Lower lobe of right lung (tissue), 2 donors: Measurements from ENCODE around the gene ANKRD13D. TPM values are rescaled to one million over a fixed set of nuclear protein-coding genes. Genes with fewer than 3 reads are reported as not detected.

Source experiments
- ATAC-seq, 2 donors: fragments of 200-7000 bp; cut with Tn5 transposase; one replicate each; pipeline ENCODE4 v1.9.1; 2020 to 2022; ENCODE audit warnings: mild to moderate bottlenecking in 2 of 2, moderate library complexity in 2 of 2
- DNase-seq: peaks from one replicate; pipeline ENCODE4 v3.0.0-alpha.2; 2020
- H3K27ac ChIP-seq: fragments of 200-600 bp; one replicate; pipeline ENCODE4 v1.8.0; 2022
- H3K27me3 ChIP-seq: fragments of 200-600 bp; one replicate; pipeline ENCODE4 v1.8.0; 2022; ENCODE audit warnings: low read depth
- H3K36me3 ChIP-seq: fragments of 200-600 bp; one replicate; pipeline ENCODE4 v1.8.0; 2022; ENCODE audit warnings: mild to moderate bottlenecking
- H3K4me1 ChIP-seq: fragments of 200-600 bp; one replicate; pipeline ENCODE4 v1.8.0; 2022
- H3K4me3 ChIP-seq: fragments of 200-600 bp; one replicate; pipeline ENCODE4 v1.8.0; 2022; ENCODE audit warnings: mild to moderate bottlenecking
- H3K9me3 ChIP-seq: fragments of 200-600 bp; one replicate; pipeline ENCODE4 v1.8.0; 2022
- CTCF ChIP-seq: fragments of 200-600 bp; IDR thresholded peaks from one replicate; pipeline ENCODE4 v1.8.0; 2022; ENCODE audit warnings: antibody characterized with exemption, mild to moderate bottlenecking
- intact Hi-C: fragments of 100-400 bp; cut with DNase I; formaldehyde crosslinking; loops from one replicate; pipeline ENCODE4 v1.11.0; 2022
- total RNA-seq: library from RNA; stranded (reverse); fragmentation: NEBNext Ultra II Directional; extraction: Animal tissue kit (Norgen Biotek cat#: 25700); gene quantifications from one replicate; pipeline ENCODE4 v1.2.1, GENCODE V29; 2021
- donor health status: DM: no; HTN: yes; CAD: no; lungs with severe emphysema.

The ANKRD13D gene
- total RNA-seq, 1 donor from 2014 or later, result 66.9 TPM

- ATAC-seq, result no peak
- H3K36me3 ChIP-seq, result peaks cover 23% of the 10 kb centered on the region
- no peak for TF ChIP-seq CTCF
- DNase-seq, result peak; percentile 49
- H3K4me1 ChIP-seq, result peaks cover 81% of the 10 kb centered on the region
- H3K9me3 ChIP-seq, result no peaks in the 10 kb centered on the region
- H3K4me3 ChIP-seq, result peak overlapping the region; percentile 90
- no peaks in the 10 kb centered on the region for H3K27me3 ChIP-seq
- intact Hi-C loops, result loop anchor here (10.0 kb wide), 1 partner anchor 45 kb away; no protein-coding TSS in a partner anchor
- peak overlapping the region; percentile 93 for H3K27ac ChIP-seq
Observed at GRCh38 chr11:67269401-67270255, 19.5 kb upstream of the ANKRD13D start.

- intact Hi-C loops, result no loop called here
- peak overlapping the region; percentile 90 for H3K4me3 ChIP-seq
- H3K4me1 ChIP-seq, result peaks cover 88% of the 10 kb centered on the region
- H3K27me3 ChIP-seq, result no peaks in the 10 kb centered on the region
- ATAC-seq (peak in 1 of 2 donors; percentile 15), DNase-seq (peak; percentile 69)
- H3K9me3 ChIP-seq, result no peaks in the 10 kb centered on the region
- peak overlapping the region; percentile 93 for H3K27ac ChIP-seq
- H3K36me3 ChIP-seq, result peaks cover 23% of the 10 kb centered on the region
- TF ChIP-seq CTCF, result no peak
Observed at GRCh38 chr11:67270256-67271204, 18.6 kb upstream of the ANKRD13D start.

GRCh38 chr11:67271205-67271540 is 17.9 kb upstream of the ANKRD13D start:
- Histone ChIP-seq H3K27me3 (no peaks in the 10 kb centered on the region), H3K36me3 (peaks cover 23% of the 10 kb centered on the region), H3K4me3 (peak overlapping the region; percentile 90), H3K4me1 (peaks cover 89% of the 10 kb centered on the region), H3K27ac (peak overlapping the region; percentile 93), H3K9me3 (no peaks in the 10 kb centered on the region)
- intact Hi-C loops, result no loop called here
- TF ChIP-seq CTCF, result no peak
- ATAC-seq (no peak), DNase-seq (no peak)

- Histone ChIP-seq H3K36me3 (peaks cover 23% of the 10 kb centered on the region), H3K27me3 (no peaks in the 10 kb centered on the region), H3K9me3 (no peaks in the 10 kb centered on the region), H3K4me1 (peaks cover 95% of the 10 kb centered on the region), H3K4me3 (peak overlapping the region; percentile 90), H3K27ac (peak overlapping the region; percentile 93)
- ATAC-seq (no peak), DNase-seq (peak; percentile 55)
- intact Hi-C loops, result no loop called here
- TF ChIP-seq CTCF, result no peak
Observed at GRCh38 chr11:67271541-67272284, 17.4 kb upstream of the ANKRD13D start.
